ENCODE data around the gene ZNF142.

The ZNF142 gene

GRCh38 chr2:218658671-218659257 lies 659 bp downstream of the ZNF142 start:
- in situ Hi-C loops (cut with MboI; ENCODE audit: low sequenced_read_pairs): no loop called here

DNA sequence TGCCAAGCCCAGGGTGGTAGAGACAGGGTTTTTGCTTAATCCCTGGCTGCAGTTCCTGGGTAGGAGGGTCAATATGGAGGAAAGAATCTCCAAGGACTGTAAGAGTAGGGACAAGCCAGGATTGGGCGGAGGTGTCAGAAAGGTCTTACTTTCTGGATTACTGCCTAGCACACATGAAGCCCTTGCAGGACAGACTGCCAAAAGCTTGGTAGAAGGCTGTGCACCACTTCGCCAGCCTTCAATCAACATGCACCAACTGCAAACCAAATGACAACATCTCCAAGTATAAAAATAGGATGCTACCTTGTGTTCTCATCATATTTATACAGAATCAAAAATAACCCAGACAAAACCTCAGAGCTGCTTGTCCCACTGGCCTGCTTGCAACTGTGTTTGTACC lies 3.7 kb downstream of the ZNF142 start:
- in situ Hi-C loops (cut with MboI; ENCODE audit: low sequenced_read_pairs): no loop called here

DNA sequence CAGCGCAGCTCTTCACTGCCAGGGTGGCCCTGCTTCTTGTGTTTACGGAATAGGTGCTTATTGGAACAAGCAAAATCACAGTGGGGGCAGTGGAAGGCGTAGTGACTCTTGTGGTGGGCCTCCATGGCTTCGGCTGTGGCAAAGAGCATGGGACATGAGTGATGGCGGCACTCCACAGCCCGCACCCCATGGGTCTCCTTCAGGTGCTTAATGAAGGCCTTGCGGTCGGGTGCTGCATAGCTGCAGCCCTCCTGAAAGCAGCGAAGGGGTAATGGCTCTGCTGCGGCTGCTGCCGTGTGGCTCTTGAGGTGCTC lies 10.7 kb downstream of the ZNF142 start:
- in situ Hi-C loops (cut with MboI; ENCODE audit: low sequenced_read_pairs): no loop called here

DNA sequence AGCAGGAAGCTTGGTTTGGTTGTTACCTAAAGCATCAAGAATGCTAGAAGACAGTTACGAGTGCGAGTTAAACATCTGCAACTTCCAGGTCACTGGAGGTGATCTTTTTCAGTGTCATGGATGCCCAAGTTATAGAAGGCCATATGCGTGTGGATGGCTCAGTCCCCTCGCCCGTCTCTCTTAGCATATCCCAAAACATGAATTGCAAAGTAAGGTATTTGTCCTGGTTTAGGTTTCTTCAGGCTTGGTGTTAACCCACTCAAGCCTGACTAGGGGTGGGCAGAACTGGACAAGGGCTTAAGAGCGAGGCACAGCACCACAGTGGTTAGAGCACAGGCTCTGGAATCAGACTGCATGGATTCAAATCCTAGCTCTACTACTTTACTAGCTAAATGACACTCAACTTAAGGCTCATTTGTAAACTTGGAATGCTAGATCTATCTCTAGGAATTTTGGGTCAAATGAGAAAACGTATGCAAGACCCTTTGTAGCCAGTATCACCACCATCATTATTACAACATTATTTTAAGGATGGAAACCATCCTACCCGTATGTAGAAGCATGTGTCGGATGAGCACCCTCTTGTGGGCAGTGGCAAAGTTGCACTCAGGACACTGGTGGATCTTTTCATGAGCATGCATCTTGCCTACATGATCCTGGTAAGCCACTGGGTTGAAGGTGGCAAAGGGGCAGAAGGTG lies 11.2 kb downstream of the ZNF142 start:
- in situ Hi-C loops (cut with MboI; ENCODE audit: low sequenced_read_pairs): no loop called here

- in situ Hi-C loops (cut with MboI; ENCODE audit: low sequenced_read_pairs): no loop called here
Measured at GRCh38 chr2:218645126-218645525, 14.3 kb downstream of the ZNF142 start.

DNA sequence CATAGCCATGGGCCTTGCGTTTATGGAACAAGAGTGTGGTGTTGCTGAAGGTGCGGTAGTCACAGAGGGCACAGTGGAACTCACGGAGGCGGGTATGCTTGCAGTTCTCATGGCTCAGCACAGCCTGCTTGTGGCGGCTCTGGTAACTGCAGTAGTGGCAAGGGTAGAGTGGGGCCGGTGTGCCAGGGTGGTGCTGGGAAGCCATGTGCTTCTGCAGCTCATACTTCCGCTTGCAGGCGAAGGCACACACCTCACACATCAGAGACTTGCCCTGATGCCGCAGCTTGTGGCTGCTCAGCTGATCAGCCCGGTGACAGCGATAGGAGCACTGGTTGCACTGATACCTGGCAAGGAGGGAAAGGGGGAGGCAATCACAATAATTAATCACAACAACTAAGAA lies 14.7 kb downstream of the ZNF142 start:
- in situ Hi-C loops (cut with MboI; ENCODE audit: low sequenced_read_pairs): no loop called here

DNA sequence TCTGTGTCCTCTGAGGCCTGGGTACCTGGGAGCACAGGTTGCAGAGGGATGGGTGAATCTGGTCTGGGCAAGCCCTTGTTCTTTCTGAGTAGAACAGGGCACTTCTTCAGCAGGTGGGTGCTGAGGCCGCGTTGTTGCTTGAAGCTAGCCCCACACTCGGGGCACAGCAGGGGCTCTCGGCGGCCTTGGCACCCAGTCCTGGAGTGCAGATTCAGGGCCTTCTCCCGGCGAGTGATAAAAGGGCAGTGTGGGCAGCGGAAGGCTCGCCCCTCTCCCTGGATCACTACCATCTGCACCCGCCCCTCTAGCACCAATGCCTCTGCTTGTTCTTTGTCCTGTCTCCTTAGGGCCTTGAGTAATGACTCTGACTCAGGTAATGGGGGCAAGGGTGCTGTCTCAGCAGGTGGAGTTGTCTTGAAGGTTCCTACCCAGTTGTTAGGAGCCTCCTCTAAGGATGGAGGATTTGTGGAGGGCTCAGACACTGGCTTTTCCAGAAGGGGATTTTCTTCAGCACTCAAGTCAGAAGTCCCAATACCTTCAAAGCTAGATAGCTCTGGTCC lies 15.6 kb downstream of the ZNF142 start:
- in situ Hi-C loops (cut with MboI; ENCODE audit: low sequenced_read_pairs): no loop called here

GRCh38 chr2:218642786-218643185 lies 16.6 kb downstream of the ZNF142 start:
- in situ Hi-C loops (cut with MboI; ENCODE audit: low sequenced_read_pairs): no loop called here

GRCh38 chr2:218642121-218642656 lies 17.2 kb downstream of the ZNF142 start:
- in situ Hi-C loops (cut with MboI; ENCODE audit: low sequenced_read_pairs): no loop called here

- in situ Hi-C loops (cut with MboI; ENCODE audit: low sequenced_read_pairs): no loop called here
Measured at GRCh38 chr2:218638372-218638771, 21.1 kb downstream of the ZNF142 start.

- in situ Hi-C loops (cut with MboI; ENCODE audit: low sequenced_read_pairs): no loop called here
Measured at GRCh38 chr2:218635719-218636118, 23.7 kb downstream of the ZNF142 start.

GRCh38 chr2:218631837-218632236 lies 27.6 kb downstream of the ZNF142 start:
- in situ Hi-C loops (cut with MboI; ENCODE audit: low sequenced_read_pairs): no loop called here

- in situ Hi-C loops (cut with MboI; ENCODE audit: low sequenced_read_pairs): no loop called here
Measured at GRCh38 chr2:218627939-218628338, 31.5 kb downstream of the ZNF142 start.

GRCh38 chr2:218626369-218626768 lies 33.1 kb downstream of the ZNF142 start:
- in situ Hi-C loops (cut with MboI; ENCODE audit: low sequenced_read_pairs): no loop called here

GRCh38 chr2:218623366-218623705 lies 36.1 kb downstream of the ZNF142 start:
- in situ Hi-C loops (cut with MboI; ENCODE audit: low sequenced_read_pairs): no loop called here

GRCh38 chr2:218622606-218623365 lies 36.6 kb downstream of the ZNF142 start:
- in situ Hi-C loops (cut with MboI; ENCODE audit: low sequenced_read_pairs): no loop called here

DNA sequence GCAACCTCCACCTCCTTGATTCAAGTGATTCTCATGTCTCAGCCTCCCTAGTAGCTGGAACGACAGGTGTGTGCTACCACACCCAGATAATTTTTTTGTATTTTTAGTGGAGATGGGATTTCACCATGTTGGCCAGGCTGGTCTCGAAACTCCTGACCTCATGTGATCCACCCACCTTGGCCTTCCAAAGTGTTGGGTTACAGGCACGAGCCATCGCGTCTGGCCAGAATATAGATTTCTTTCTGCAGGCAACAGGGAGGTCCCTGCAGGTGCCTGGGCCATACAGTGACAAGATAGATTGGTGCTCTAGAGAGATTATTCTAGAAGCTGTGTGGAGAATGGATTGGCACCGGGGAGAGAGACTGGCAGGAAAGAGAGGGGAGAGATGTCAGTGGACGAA lies 38.4 kb downstream of the ZNF142 start:
- in situ Hi-C loops (cut with MboI; ENCODE audit: low sequenced_read_pairs): no loop called here

DNA sequence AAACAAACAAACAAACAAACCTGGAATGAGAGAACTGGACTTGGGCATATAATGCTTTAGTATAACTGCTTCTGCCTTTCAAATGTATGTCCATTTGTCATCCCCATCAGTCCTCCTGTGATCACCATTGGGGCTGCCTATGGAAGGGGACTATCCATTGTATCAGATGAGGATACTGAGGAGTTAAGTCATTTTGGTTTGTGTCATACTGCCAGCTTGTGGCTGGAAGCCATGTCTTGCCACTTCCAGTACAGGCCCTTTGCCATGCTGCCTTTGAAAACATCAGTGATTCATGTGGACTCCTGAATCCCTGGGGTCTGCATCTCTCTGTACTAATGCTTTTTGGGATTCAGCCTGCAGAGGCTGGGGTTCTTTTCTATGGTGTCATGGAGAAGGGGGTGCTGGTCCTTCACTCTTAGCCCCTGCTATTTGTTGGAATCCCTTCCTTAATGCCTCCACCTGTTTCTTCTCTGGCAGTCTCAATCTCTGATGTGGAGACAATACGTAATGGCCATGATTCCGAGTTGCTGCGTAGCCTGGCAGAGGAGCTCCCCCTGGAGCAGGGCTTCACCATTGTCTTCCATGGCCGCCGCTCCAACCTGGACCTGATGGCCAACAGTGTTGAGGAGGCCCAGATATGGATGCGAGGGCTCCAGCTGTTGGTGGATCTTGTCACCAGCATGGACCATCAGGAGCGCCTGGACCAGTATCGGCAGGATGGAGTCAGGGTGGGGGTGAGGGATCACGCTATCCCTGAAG lies 41.1 kb downstream of the ZNF142 start:
- in situ Hi-C loops (cut with MboI; ENCODE audit: low sequenced_read_pairs): no loop called here

DNA sequence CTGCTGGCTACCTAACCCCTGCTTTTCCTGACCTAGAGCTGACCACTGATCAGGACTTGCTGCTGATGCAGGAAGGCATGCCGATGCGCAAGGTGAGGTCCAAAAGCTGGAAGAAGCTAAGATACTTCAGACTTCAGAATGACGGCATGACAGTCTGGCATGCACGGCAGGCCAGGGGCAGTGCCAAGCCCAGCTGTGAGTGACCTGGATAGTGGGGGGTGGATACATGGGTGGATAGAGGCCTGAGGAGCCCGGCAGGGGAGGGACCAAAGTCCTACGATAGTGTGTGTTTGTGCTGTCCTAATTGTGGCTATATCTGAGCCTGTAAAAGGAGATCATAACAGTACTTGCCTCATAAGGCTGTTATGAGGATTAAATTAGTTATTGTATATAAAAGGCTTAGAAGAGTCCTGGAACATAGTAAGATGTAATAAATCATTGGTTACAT lies 43.5 kb downstream of the ZNF142 start:
- in situ Hi-C loops (cut with MboI; ENCODE audit: low sequenced_read_pairs): no loop called here

DNA sequence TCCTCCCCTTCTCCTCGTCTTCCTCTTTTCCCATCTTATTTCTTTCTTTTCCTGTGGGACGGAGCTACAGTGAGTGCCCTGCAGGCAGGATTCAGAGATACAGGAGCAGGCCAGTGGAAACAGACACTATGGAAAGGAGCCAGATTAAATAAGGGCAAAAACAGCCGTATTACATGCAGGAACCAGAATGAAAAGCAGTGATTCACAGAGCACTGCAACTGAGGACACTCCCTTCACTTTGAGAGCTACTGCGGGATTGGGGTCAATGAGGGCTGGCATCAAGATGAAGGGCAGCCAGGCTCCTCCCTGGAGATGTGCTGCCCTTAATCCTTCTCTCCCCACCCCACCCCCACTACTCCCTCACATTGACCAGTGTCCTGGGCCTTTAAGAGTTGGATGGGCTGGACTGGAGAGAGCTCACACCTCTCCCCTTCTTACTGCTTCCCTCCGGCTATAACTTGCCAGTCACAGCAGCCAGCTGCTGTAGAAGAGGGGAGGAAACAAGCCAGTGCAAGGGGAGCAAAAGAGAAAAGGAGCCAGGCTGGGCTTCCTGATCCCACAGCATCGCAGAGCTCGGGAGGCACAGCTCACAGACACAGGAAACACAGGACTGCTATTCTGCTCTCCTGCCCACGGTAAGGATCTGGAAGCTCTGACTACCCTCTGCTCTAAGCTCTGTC lies 51.8 kb downstream of the ZNF142 start, which contains the start of gene PLCD4:
Gene PLCD4 (plus strand): TSS at position 464 of the 680 bp plus-strand sequence. CDS start 7,841 bp downstream, outside the sequence.
- in situ Hi-C loops (cut with MboI; ENCODE audit: low sequenced_read_pairs): no loop called here
